GM19395 (cell line): ENCODE measurements around the gene EPB41L5.
A peak's percentile ranks its signal among the peaks of the same experiment; 100 is the strongest.
"Not testable (repeated sequence)": the region's sequence is repeated elsewhere in the genome, so short reads cannot be mapped to it uniquely, and the experiment has no call there.

Experiments used
- ATAC-seq: cut with Tn5 transposase; IDR thresholded peaks from one replicate; pipeline ENCODE4 v1.9.1; 2021; ENCODE audit warnings: mild to moderate bottlenecking, moderate library complexity; ENCODE audit not compliant: unreplicated experiment

EPB41L5 gene

GRCh38 chr2:120094795-120095194 lies 81.9 kb downstream of the EPB41L5 start:
- ATAC-seq: no peak

- ATAC-seq: no peak
Measured at GRCh38 chr2:120100627-120101026, 87.8 kb downstream of the EPB41L5 start.

GRCh38 chr2:120103723-120104467 lies 91.0 kb downstream of the EPB41L5 start:
- no peak for ATAC-seq

- no peak for ATAC-seq
Measured at GRCh38 chr2:120104772-120105171, 91.9 kb downstream of the EPB41L5 start.

GRCh38 chr2:120105360-120105759 lies 92.5 kb downstream of the EPB41L5 start:
- ATAC-seq: peak; percentile 83

- no peak for ATAC-seq
Measured at GRCh38 chr2:120108049-120108448, 95.2 kb downstream of the EPB41L5 start.

GRCh38 chr2:120108749-120109148 lies 95.9 kb downstream of the EPB41L5 start:
- ATAC-seq: no peak

- no peak for ATAC-seq
Measured at GRCh38 chr2:120109186-120110061, 96.5 kb downstream of the EPB41L5 start.

GRCh38 chr2:120110062-120110362 lies 97.1 kb downstream of the EPB41L5 start:
- no peak for ATAC-seq

GRCh38 chr2:120110507-120110906 lies 97.6 kb downstream of the EPB41L5 start:
- no peak for ATAC-seq

GRCh38 chr2:120111193-120111592 lies 98.3 kb downstream of the EPB41L5 start:
- no peak for ATAC-seq

GRCh38 chr2:120118018-120118417 lies 105.1 kb downstream of the EPB41L5 start:
- ATAC-seq: no peak

GRCh38 chr2:120118471-120118870 lies 105.6 kb downstream of the EPB41L5 start:
- no peak for ATAC-seq

- ATAC-seq: not testable (repeated sequence)
Measured at GRCh38 chr2:120121337-120121736, 108.5 kb downstream of the EPB41L5 start.

GRCh38 chr2:120123090-120123489 lies 110.2 kb downstream of the EPB41L5 start:
- no peak for ATAC-seq

GRCh38 chr2:120125195-120125594 lies 112.3 kb downstream of the EPB41L5 start:
- no peak for ATAC-seq

GRCh38 chr2:120128216-120128615 lies 115.3 kb downstream of the EPB41L5 start:
- ATAC-seq: no peak

GRCh38 chr2:120132190-120132589 lies 119.3 kb downstream of the EPB41L5 start:
- no peak for ATAC-seq

- ATAC-seq: no peak
Measured at GRCh38 chr2:120132691-120133090, 119.8 kb downstream of the EPB41L5 start.

GRCh38 chr2:120133572-120134244 lies 120.8 kb downstream of the EPB41L5 start:
- no peak for ATAC-seq

- ATAC-seq: no peak
Measured at GRCh38 chr2:120134263-120134662, 121.4 kb downstream of the EPB41L5 start.

GRCh38 chr2:120135013-120135412 lies 122.1 kb downstream of the EPB41L5 start:
- ATAC-seq: not testable (repeated sequence)
